GM23248 (cell line): ENCODE measurements around the gene PIEZO2. TPM values are rescaled to one million over a fixed set of nuclear protein-coding genes. Genes with fewer than 3 reads are reported as not detected.
"Not testable (repeated sequence)": the region's sequence is repeated elsewhere in the genome, so short reads cannot be mapped to it uniquely, and the experiment has no call there.

ENCODE experiments used
- DNase-seq: peaks from one replicate; pipeline ENCODE4 v3.0.0-alpha.2; 2015
- H2AFZ ChIP-seq: fragments of 200-600 bp; sonication (generic); 2 replicates; pipeline ENCODE4 v1.6.1; 2016; ENCODE audit warnings: antibody characterized with exemption
- H3F3A ChIP-seq: fragments of 200-600 bp; sonication (generic); 2 replicates; pipeline ENCODE4 v1.6.1; 2016; ENCODE audit warnings: mild to moderate bottlenecking, antibody characterized with exemption, mixed run types; ENCODE audit not compliant: insufficient read depth
- H3K27ac ChIP-seq: fragments of 200-600 bp; sonication (generic); 2 replicates; pipeline ENCODE4 v1.5.1; 2016; ENCODE audit warnings: mild to moderate bottlenecking
- H3K27me3 ChIP-seq: fragments of 200-600 bp; sonication (generic); replicated peaks from 2 replicates; pipeline ENCODE4 v1.6.1; 2016; ENCODE audit warnings: mild to moderate bottlenecking; ENCODE audit not compliant: insufficient read depth
- H3K36me3 ChIP-seq: fragments of 200-600 bp; sonication (generic); 2 replicates; pipeline ENCODE4 v1.6.1; 2016; ENCODE audit warnings: low read depth, mild to moderate bottlenecking
- H3K4me1 ChIP-seq: fragments of 200-600 bp; sonication (generic); 2 replicates; pipeline ENCODE4 v1.6.1; 2016; ENCODE audit warnings: mild to moderate bottlenecking; ENCODE audit not compliant: insufficient read depth
- H3K4me2 ChIP-seq: fragments of 200-600 bp; sonication (generic); one replicate; pipeline ENCODE4 v1.6.1; 2016; ENCODE audit warnings: mild to moderate bottlenecking; ENCODE audit not compliant: unreplicated experiment
- H3K4me3 ChIP-seq: fragments of 200-600 bp; sonication (generic); 2 replicates; pipeline ENCODE4 v1.5.1; 2016; ENCODE audit warnings: mild to moderate bottlenecking
- H3K79me2 ChIP-seq: fragments of 200-600 bp; sonication (generic); 2 replicates; pipeline ENCODE4 v1.6.1; 2016; ENCODE audit warnings: mild to moderate bottlenecking; ENCODE audit not compliant: insufficient read depth
- H3K9ac ChIP-seq: fragments of 200-600 bp; sonication (generic); 2 replicates; pipeline ENCODE4 v1.6.1; 2016; ENCODE audit warnings: mild to moderate bottlenecking
- H3K9me2 ChIP-seq: fragments of 200-600 bp; sonication (generic); 2 replicates; pipeline ENCODE4 v1.6.1; 2016; ENCODE audit warnings: mixed run types, mild to moderate bottlenecking, moderate library complexity; ENCODE audit not compliant: insufficient read depth
- H3K9me3 ChIP-seq: fragments of 200-600 bp; sonication (generic); one replicate; pipeline ENCODE4 v1.6.1; 2017; ENCODE audit warnings: low read depth
- H4K20me1 ChIP-seq: fragments of 200-600 bp; sonication (generic); 2 replicates; pipeline ENCODE4 v1.6.0; 2016; ENCODE audit not compliant: insufficient read depth
- EZH2 ChIP-seq: fragments of 200-600 bp; sonication (generic); IDR thresholded peaks from 2 replicates; pipeline ENCODE4 v1.6.1; 2018; ENCODE audit warnings: antibody characterized with exemption, mild to moderate bottlenecking; ENCODE audit not compliant: insufficient read depth, poor library complexity, severe bottlenecking
- EZH2phosphoT487 ChIP-seq: fragments of 200-600 bp; sonication (generic); IDR thresholded peaks from 2 replicates; pipeline ENCODE4 v1.6.1; 2018; ENCODE audit warnings: antibody characterized with exemption, moderate library complexity, mild to moderate bottlenecking, low read depth; ENCODE audit not compliant: insufficient read depth
- WGBS, 2 experiments: methylation state at CpG; one replicate each; pipeline ENCODE4 v1.1.6; 2015 to 2017; ENCODE audit warnings: low lambda C conversion rate in 2 of 2, low coverage in 1 of 2; ENCODE audit errors: missing lambda C conversion rate in 2 of 2; 5-methylcytosine and 5-hydroxymethylcytosine counted together
- in situ Hi-C: fragments of 300-500 bp; cut with MboI; formaldehyde crosslinking; loops from 2 replicates; pipeline ENCODE4 v1.15.0; 2020
- polyA plus RNA-seq: library from polyadenylated mRNA; unstranded; fragments of >200 nt; fragmentation: Nextera tagmentation; extraction: Ambion mirVana; gene quantifications from 2 replicates; pipeline ENCODE4 v1.2.1, GENCODE V29; 2016
- total RNA-seq: library from RNA; depleted of rRNA; stranded (reverse); fragments of >200 nt; shearing (Covaris generic); gene quantifications from 2 replicates; pipeline ENCODE4 v1.2.3, GENCODE V29; 2014

PIEZO2 gene
- total and polyA plus RNA-seq, 2 experiments from 2014 or later, result 0.93 to 1.5 TPM

DNA sequence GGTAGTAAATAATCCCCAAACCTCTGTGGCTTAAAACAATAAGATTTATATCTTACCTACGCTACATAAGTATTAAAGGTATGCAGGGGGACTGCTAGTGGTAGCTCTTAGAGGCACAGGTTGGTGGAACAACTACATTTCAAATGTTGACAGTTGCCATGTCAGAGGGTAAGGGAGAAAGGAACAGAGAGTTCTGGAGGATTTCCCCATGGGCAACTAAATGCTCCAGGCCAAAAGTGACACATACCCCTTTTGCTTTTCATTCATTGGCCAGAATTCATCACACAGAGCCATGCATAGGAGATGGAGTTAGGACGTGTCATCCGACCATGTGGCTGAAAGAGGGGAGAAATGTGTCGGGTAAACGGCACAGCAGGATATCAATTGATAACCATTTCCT lies 490.4 kb downstream of the PIEZO2 start:
- H4K20me1 ChIP-seq, result no peaks in the 10 kb centered on the region
- no peak overlapping the region for H2AFZ ChIP-seq
- no peak overlapping the region for H3K4me3 ChIP-seq
- no peaks in the 10 kb centered on the region for H3K36me3 ChIP-seq
- no peaks in the 10 kb centered on the region for H3K9me2 ChIP-seq
- no peak for TF ChIP-seq EZH2phosphoT487
- no peak for TF ChIP-seq EZH2
- no peaks in the 10 kb centered on the region for H3K27me3 ChIP-seq
- H3K9me3 ChIP-seq, result no peaks in the 10 kb centered on the region
- DNase-seq, result no peak
- no peaks in the 10 kb centered on the region for H3F3A ChIP-seq
- no peak overlapping the region for H3K27ac ChIP-seq
- 55 to 61% methylated on average over 5 of the region's 5 CpGs for WGBS, 2 experiments
- no peak overlapping the region for H3K9ac ChIP-seq
- H3K4me2 ChIP-seq, result no peak overlapping the region
- H3K79me2 ChIP-seq, result no peaks in the 10 kb centered on the region
- H3K4me1 ChIP-seq, result no peaks in the 10 kb centered on the region
- in situ Hi-C loops, result no loop called here

DNA sequence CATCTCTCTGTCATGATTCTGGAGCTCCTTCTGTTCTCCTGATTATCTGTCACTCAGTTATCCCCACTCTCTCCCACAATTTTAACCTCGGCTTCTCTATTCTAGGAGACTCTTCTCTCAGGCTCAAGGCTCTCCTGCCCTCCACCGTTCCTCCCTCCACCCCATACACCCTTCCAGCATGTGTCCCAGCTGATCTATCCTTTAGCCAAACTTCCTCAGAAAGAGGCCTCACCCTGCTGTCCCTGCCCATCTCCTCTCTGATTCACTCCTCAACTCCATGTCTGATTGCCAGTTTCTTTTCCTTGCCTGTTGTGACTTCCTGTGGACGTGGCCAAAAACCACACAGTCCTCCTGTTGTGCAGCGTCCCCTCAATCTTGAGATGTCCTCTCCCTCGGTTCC lies 505.4 kb downstream of the PIEZO2 start:
- H3K36me3 ChIP-seq, H3F3A ChIP-seq, H3K4me3 ChIP-seq, H4K20me1 ChIP-seq, H3K4me1 ChIP-seq, in situ Hi-C loops, H3K27me3 ChIP-seq, H3K9ac ChIP-seq, H3K79me2 ChIP-seq, H3K9me2 ChIP-seq, H3K4me2 ChIP-seq, H3K9me3 ChIP-seq, H2AFZ ChIP-seq, H3K27ac ChIP-seq, DNase-seq: not testable (repeated sequence)
- WGBS, 2 experiments, result 18 to 36% methylated on average over 2 to 4 of the region's 5 CpGs

DNA sequence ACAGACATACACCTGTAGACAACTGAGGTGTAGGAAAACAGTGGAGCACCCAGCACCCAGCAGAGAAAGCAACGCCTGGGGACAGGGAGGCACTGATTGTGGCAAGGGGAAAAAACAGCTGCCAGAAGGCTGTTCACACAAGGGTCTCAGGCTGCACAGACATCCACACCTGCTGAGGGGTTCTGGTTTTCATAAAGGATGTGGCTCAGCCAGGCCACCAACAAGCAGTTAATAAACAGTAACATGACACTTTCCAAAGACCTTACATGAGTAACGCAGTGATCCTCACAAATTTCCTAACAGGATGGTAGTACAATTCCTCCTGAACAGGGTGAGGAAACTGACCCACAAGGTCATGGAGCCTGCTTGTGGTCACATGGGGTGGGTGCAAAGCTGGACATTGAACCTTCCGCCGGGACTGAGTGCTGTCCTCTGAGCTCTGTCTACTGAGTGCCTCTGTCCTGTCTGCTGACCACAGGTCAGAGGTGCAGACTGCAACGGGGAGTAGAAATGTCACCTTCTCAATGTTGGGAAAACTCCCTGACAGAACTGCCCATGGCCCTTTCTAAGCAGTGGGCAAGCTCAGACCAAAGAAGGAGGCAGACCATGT lies 506.3 kb downstream of the PIEZO2 start:
- H2AFZ ChIP-seq, H3K36me3 ChIP-seq, H3K27ac ChIP-seq, H3K79me2 ChIP-seq, H3K9ac ChIP-seq, H3K9me2 ChIP-seq, H3F3A ChIP-seq, in situ Hi-C loops, H4K20me1 ChIP-seq, DNase-seq, H3K4me3 ChIP-seq, H3K27me3 ChIP-seq, H3K4me2 ChIP-seq, H3K9me3 ChIP-seq, H3K4me1 ChIP-seq: not testable (repeated sequence)
- WGBS, 2 experiments, result 36 to 67% methylated on average over 1 of the region's 5 CpGs

DNA sequence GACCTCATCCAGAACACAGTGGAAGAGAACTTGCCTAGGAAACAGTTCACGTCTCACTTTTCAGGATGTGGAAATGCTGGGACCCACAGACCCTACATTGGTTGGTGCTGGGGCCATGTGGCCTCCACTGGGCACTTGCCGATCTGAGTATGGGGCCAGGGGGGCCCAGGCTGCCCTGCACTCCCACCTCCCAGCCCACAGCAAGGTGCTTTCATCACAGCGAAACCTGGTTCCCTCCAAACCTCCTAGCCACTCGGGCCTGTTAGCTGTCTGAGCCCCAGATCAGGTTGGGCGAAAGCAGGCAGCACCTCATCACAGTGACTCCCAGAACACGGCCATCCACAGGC lies 510.9 kb downstream of the PIEZO2 start:
- H3K27me3 ChIP-seq, H3K27ac ChIP-seq, H3K9me2 ChIP-seq, H3K79me2 ChIP-seq, DNase-seq, in situ Hi-C loops, H3K9me3 ChIP-seq, H2AFZ ChIP-seq, H3K4me2 ChIP-seq, H3K9ac ChIP-seq, H3K36me3 ChIP-seq, H3K4me3 ChIP-seq, H3K4me1 ChIP-seq, H3F3A ChIP-seq, H4K20me1 ChIP-seq: not testable (repeated sequence)
- WGBS, 2 experiments, result 41 to 43% methylated on average over 6 of the region's 6 CpGs

DNA sequence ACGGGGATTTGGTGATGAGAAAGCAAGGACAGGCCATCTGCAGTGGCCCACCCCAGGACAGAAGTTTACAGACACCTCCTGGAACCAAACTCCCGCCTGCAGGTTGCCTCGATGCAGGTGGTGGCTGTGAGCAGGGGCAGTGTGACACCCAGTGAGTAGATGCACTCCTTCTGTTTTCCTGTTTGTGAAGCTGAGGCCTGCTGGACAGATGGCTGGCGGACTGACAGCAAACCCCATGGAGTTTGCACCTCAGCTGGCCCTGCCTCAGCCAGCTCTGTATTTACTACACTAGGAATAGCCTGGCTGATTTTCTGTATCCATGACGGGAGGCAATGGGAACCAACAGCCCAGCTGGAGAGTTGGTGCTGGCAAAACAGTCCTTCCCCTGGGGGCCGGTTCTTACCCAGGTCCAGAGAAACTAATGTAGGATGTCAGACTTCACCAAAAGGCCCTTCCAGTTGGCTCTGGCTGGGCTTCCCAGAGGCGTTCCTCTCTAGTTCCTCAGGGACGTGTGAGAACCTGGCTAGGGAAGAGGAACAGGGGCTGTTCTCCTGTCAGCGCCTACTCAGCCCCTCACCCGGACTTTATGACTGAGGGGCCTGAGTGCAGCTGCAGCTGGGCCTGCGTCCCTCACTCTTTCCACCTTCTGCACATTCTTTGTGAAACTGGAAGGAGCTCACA lies 511.4 kb downstream of the PIEZO2 start:
- H3K27ac ChIP-seq, H3K4me1 ChIP-seq, H3K9me3 ChIP-seq, H3K9me2 ChIP-seq, H3K27me3 ChIP-seq, H3K36me3 ChIP-seq, H3K9ac ChIP-seq, H3K79me2 ChIP-seq, H2AFZ ChIP-seq, H3K4me2 ChIP-seq, DNase-seq, H4K20me1 ChIP-seq, in situ Hi-C loops, H3F3A ChIP-seq, H3K4me3 ChIP-seq: not testable (repeated sequence)
- 15 to 29% methylated on average over 7 to 9 of the region's 11 CpGs for WGBS, 2 experiments

DNA sequence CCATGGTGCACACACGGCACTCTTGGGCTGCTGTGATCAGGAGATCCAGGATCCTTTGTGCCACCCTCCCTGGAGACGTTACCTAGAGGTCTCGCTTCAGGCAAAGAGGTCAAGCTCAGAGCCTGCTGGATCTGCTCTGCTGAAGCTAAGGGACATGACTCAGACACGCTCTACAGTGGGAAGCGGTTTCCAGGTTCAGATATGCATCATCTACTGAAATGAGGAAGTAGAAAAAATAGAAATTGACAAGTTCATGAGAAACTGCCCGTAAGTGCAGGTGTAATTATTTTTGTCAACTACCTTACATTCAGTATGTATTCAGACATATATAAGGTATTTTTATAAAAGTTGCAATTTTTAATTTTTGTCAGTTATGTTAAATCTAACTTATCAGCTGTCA lies 520.3 kb downstream of the PIEZO2 start:
- H2AFZ ChIP-seq, H3K4me3 ChIP-seq, H4K20me1 ChIP-seq, H3K9ac ChIP-seq, H3F3A ChIP-seq, H3K4me1 ChIP-seq, H3K79me2 ChIP-seq, H3K36me3 ChIP-seq, H3K27me3 ChIP-seq, H3K9me2 ChIP-seq, H3K4me2 ChIP-seq, DNase-seq, in situ Hi-C loops, H3K9me3 ChIP-seq, H3K27ac ChIP-seq: not testable (repeated sequence)
- 57 to 67% methylated on average over 6 of the region's 6 CpGs for WGBS, 2 experiments

DNA sequence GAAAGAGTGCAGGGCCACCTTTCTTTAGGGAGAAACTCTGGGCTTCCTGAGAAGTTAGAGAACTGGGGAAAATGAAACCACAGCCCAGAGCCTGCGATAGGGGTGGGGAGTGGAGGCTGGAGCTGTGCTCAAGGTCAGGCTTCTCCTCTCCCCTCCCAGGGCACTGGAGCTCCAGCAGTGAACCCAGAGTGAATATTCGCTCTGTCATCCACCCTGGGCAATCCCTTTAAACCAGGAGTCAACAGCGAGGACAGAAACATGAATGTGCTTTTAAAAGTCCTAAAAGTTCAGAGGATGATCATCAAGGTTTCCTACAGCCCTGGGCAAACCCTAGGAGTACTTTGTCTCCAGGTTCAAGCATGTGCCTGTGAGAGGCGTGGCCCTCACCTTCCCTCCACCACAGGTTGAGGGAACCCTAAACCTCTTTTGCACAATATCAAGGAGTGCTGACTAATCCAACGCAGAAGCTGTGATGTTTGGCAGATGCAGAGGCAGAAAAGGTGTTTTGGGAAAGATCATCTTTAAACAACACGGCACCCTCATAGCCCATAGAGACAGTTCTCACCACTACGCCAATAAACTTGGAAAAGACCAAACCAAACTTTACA lies 522.7 kb downstream of the PIEZO2 start:
- H3K27me3 ChIP-seq, H4K20me1 ChIP-seq, H3K9me3 ChIP-seq, H3K4me1 ChIP-seq, H3K4me2 ChIP-seq, H3F3A ChIP-seq, H3K36me3 ChIP-seq, H3K9ac ChIP-seq, H3K4me3 ChIP-seq, in situ Hi-C loops, DNase-seq, H2AFZ ChIP-seq, H3K79me2 ChIP-seq, H3K9me2 ChIP-seq, H3K27ac ChIP-seq: not testable (repeated sequence)
- 52 to 65% methylated on average over 7 of the region's 7 CpGs for WGBS, 2 experiments
